Measurements from ENCODE around the gene LRRC9.

GRCh38 chr14:59918824-59919569, 947 bp upstream of the LRRC9 start:
- TF ChIP-seq CTCF (IDR thresholded peaks at IDR 0.05) (peak; percentile 56), EZH2 (IDR thresholded peaks at IDR 0.05; ENCODE audit: borderline replicate concordance, insufficient read depth, low read depth, low read length, poor library complexity, severe bottlenecking) (no peak)

Measured in B cell (primary cell).